Measurements from ENCODE around the gene GLDN.

The GLDN gene

GRCh38 chr15:51363383-51363782 lies 21.9 kb downstream of the GLDN start:
- DNase-seq, result no peak

- no peak for DNase-seq
Observed at GRCh38 chr15:51365417-51365816, 24.0 kb downstream of the GLDN start.

GRCh38 chr15:51366071-51366470 lies 24.6 kb downstream of the GLDN start:
- no peak for DNase-seq

- no peak for DNase-seq
Observed at GRCh38 chr15:51366920-51367319, 25.5 kb downstream of the GLDN start.

- no peak for DNase-seq
Observed at GRCh38 chr15:51367322-51367976, 26.0 kb downstream of the GLDN start.

GRCh38 chr15:51368307-51368706 lies 26.9 kb downstream of the GLDN start:
- no peak for DNase-seq

GRCh38 chr15:51368751-51369450 lies 27.4 kb downstream of the GLDN start:
- DNase-seq, result no peak

GRCh38 chr15:51369451-51369761 lies 28.0 kb downstream of the GLDN start:
- no peak for DNase-seq

GRCh38 chr15:51371266-51371665 lies 29.8 kb downstream of the GLDN start:
- no peak for DNase-seq

GRCh38 chr15:51374131-51374530 lies 32.7 kb downstream of the GLDN start:
- no peak for DNase-seq

GRCh38 chr15:51375966-51376640 lies 34.6 kb downstream of the GLDN start:
- DNase-seq, result no peak

- DNase-seq, result no peak
Observed at GRCh38 chr15:51377038-51377786, 35.8 kb downstream of the GLDN start.

- DNase-seq, result no peak
Observed at GRCh38 chr15:51378406-51378805, 37.0 kb downstream of the GLDN start.

GRCh38 chr15:51379390-51379789 lies 37.9 kb downstream of the GLDN start:
- no peak for DNase-seq

GRCh38 chr15:51380999-51381806 lies 39.7 kb downstream of the GLDN start:
- DNase-seq, result peak; percentile 76

GRCh38 chr15:51382787-51383186 lies 41.3 kb downstream of the GLDN start:
- peak; percentile 10 for DNase-seq

- DNase-seq, result no peak
Observed at GRCh38 chr15:51386029-51386428, 44.6 kb downstream of the GLDN start.

- DNase-seq, result no peak
Observed at GRCh38 chr15:51386486-51386885, 45.0 kb downstream of the GLDN start.

GRCh38 chr15:51386960-51387698 lies 45.7 kb downstream of the GLDN start:
- DNase-seq, result no peak

GRCh38 chr15:51387699-51388041 lies 46.2 kb downstream of the GLDN start:
- no peak for DNase-seq

- no peak for DNase-seq
Observed at GRCh38 chr15:51388726-51389125, 47.3 kb downstream of the GLDN start.
